ENCODE results near the gene IL1RAP.

DNA sequence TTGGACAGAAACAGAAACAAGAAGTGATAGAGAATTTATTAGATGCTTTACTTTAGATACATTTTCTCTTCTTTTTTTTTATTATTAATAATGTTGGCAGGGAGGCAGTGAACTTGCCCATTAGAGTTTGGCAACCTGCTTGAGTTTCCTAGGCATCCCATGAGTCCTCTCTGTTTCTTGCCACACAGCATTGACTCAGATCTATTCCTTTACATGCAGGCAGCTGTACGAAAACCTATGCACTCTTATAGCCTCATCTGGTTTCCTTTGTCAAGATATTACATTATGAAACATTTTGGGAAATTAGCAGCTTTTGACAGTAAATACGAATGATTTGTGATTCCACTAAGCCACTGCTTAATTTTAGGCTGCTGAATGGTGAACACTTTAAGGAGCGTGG is 23.3 kb downstream of the IL1RAP start:
- TF ChIP-seq, protein P1, sequence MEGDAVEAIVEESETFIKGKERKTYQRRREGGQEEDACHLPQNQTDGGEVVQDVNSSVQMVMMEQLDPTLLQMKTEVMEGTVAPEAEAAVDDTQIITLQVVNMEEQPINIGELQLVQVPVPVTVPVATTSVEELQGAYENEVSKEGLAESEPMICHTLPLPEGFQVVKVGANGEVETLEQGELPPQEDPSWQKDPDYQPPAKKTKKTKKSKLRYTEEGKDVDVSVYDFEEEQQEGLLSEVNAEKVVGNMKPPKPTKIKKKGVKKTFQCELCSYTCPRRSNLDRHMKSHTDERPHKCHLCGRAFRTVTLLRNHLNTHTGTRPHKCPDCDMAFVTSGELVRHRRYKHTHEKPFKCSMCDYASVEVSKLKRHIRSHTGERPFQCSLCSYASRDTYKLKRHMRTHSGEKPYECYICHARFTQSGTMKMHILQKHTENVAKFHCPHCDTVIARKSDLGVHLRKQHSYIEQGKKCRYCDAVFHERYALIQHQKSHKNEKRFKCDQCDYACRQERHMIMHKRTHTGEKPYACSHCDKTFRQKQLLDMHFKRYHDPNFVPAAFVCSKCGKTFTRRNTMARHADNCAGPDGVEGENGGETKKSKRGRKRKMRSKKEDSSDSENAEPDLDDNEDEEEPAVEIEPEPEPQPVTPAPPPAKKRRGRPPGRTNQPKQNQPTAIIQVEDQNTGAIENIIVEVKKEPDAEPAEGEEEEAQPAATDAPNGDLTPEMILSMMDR (conservative IDR thresholded peaks at IDR 0.05; ENCODE audit: low read length), result no peak
- no peak for TF ChIP-seq EZH2phosphoT487 (IDR thresholded peaks at IDR 0.05; ENCODE audit: borderline replicate concordance)
